ENCODE data around the gene ABHD16A. TPM values are rescaled to one million over a fixed set of nuclear protein-coding genes. Genes with fewer than 3 reads are reported as not detected.

ABHD16A gene
- total and polyA plus RNA-seq, 2 of the 13 experiments (the other 11 are each of a cell fraction or from before 2014, with no cell fraction given), result 43.5 to 45.4 TPM

DNA sequence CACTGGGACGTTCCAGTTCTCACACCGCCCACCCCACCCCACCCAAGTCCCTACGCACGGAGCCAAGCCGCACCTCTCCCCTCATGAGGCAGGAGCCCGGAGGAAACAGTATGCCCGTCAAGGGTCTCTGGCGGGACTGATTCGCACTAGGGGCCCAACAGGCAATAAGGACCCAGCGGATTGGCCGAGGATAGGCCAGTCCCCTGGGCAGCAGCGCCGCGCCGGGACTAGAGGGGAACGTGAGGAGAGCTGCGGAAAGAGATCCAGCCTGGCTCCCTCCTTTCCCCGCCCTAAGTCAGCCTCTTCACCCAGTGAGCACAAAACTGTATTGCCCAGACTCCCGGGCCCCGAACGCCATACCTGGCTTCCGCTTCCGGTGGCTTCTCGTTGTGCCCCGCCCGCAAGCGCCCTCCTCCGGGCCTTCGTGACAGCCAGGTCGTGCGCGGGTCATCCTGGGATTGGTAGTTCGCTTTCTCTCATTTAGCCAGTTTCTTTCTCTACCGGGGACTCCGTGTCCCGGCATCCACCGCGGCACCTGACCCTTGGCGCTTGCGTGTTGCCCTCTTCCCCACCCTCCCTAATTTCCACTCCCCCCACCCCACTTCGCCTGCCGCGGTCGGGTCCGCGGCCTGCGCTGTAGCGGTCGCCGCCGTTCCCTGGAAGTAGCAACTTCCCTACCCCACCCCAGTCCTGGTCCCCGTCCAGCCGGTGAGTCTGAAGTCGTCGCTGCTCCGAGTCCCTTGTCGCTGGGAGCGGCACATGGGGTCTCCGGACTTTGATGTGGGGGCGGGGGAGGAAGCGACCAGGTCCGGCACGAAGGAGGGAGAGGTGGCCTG is 37.4 kb downstream of the ABHD16A start, which contains the start of gene CSNK2B (continued):
- TF ChIP-seq ZNF660 (CRISPR knock-in tag; IDR thresholded peaks at IDR 0.05; ENCODE audit: borderline replicate concordance, low read depth) (0 out of 2 replicates have a peak, but pooled peaks have one; percentile 69), ARNTL (CRISPR knock-in tag; IDR thresholded peaks at IDR 0.05) (no peak), ZSCAN30 (CRISPR knock-in tag; IDR thresholded peaks at IDR 0.05) (no peak), TSC22D2 (CRISPR knock-in tag; IDR thresholded peaks at IDR 0.05; ENCODE audit: borderline replicate concordance) (no peak), AGO2 (optimal IDR thresholded peaks at IDR 0.05; ENCODE audit: low read depth, low read length) (peak; percentile 95), ZSCAN9 (CRISPR knock-in tag; IDR thresholded peaks at IDR 0.05; ENCODE audit: borderline replicate concordance) (0 out of 2 replicates have a peak, but pooled peaks have one; percentile 25), NCOA5 (CRISPR knock-in tag; IDR thresholded peaks at IDR 0.05) (no peak), HMG20B (CRISPR knock-in tag; conservative IDR thresholded peaks at IDR 0.05) (no peak), ZNF329 (CRISPR knock-in tag; IDR thresholded peaks at IDR 0.05; ENCODE audit: low read depth) (no peak), ZNF773 (CRISPR knock-in tag; IDR thresholded peaks at IDR 0.05; ENCODE audit: borderline replicate concordance) (0 out of 2 replicates have a peak, but pooled peaks have one; percentile 29), ZNF720 (CRISPR knock-in tag; IDR thresholded peaks at IDR 0.05) (no peak), ZNF569 (CRISPR knock-in tag; IDR thresholded peaks at IDR 0.05; ENCODE audit: borderline replicate concordance) (no peak), ZC3H13 (CRISPR knock-in tag; IDR thresholded peaks at IDR 0.05) (0 out of 2 replicates have a peak, but pooled peaks have one; percentile 55), ZNF674 (CRISPR knock-in tag; IDR thresholded peaks at IDR 0.05; ENCODE audit: low read depth) (no peak), ZNF75D (CRISPR knock-in tag; IDR thresholded peaks at IDR 0.05; ENCODE audit: borderline replicate concordance) (no peak), MIXL1 (CRISPR knock-in tag; IDR thresholded peaks at IDR 0.05) (peak; percentile 82), ZNF589 (CRISPR knock-in tag; conservative IDR thresholded peaks at IDR 0.05) (0 out of 2 replicates have a peak, but pooled peaks have one; percentile 47), ELF3 (CRISPR knock-in tag; IDR thresholded peaks at IDR 0.05) (peak; percentile 80), ZFP36L1 (CRISPR knock-in tag; IDR thresholded peaks at IDR 0.05) (no peak; the same call in 1 of the 2 replicates), ZSCAN25 (CRISPR knock-in tag; IDR thresholded peaks at IDR 0.05) (no peak), TEAD3 (CRISPR knock-in tag; optimal IDR thresholded peaks at IDR 0.05; ENCODE audit: borderline replicate concordance) (no peak), DPF2 (CRISPR knock-in tag; IDR thresholded peaks at IDR 0.05; ENCODE audit: borderline replicate concordance, low read depth) (no peak), FIP1L1 (IDR thresholded peaks at IDR 0.05; ENCODE audit: borderline replicate concordance, insufficient read depth, low read depth, low read length) (no peak), GTF2F1 (IDR thresholded peaks at IDR 0.05; ENCODE audit: low read length) (no peak), SETDB1 (CRISPR knock-in tag; IDR thresholded peaks at IDR 0.05; ENCODE audit: borderline replicate concordance) (no peak), KLF11 (CRISPR knock-in tag; IDR thresholded peaks at IDR 0.05) (0 out of 2 replicates have a peak, but pooled peaks have one; percentile 30), YY1 (IDR thresholded peaks at IDR 0.05; ENCODE audit: insufficient read depth, insufficient replicate concordance, low read depth, low read length) (peak; percentile 84)
- TF ChIP-seq, protein P1, sequence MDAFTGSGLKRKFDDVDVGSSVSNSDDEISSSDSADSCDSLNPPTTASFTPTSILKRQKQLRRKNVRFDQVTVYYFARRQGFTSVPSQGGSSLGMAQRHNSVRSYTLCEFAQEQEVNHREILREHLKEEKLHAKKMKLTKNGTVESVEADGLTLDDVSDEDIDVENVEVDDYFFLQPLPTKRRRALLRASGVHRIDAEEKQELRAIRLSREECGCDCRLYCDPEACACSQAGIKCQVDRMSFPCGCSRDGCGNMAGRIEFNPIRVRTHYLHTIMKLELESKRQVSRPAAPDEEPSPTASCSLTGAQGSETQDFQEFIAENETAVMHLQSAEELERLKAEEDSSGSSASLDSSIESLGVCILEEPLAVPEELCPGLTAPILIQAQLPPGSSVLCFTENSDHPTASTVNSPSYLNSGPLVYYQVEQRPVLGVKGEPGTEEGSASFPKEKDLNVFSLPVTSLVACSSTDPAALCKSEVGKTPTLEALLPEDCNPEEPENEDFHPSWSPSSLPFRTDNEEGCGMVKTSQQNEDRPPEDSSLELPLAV (CRISPR knock-in tag; conservative IDR thresholded peaks at IDR 0.05; ENCODE audit: low read depth), result no peak
- TF ChIP-seq, protein P2, sequence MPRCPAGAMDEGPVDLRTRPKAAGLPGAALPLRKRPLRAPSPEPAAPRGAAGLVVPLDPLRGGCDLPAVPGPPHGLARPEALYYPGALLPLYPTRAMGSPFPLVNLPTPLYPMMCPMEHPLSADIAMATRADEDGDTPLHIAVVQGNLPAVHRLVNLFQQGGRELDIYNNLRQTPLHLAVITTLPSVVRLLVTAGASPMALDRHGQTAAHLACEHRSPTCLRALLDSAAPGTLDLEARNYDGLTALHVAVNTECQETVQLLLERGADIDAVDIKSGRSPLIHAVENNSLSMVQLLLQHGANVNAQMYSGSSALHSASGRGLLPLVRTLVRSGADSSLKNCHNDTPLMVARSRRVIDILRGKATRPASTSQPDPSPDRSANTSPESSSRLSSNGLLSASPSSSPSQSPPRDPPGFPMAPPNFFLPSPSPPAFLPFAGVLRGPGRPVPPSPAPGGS (CRISPR knock-in tag; IDR thresholded peaks at IDR 0.05), result no peak
